HEK293T (cell line): Measurements from ENCODE around the gene NLN.
"Not testable (repeated sequence)": the region's sequence is repeated elsewhere in the genome, so short reads cannot be mapped to it uniquely, and the experiment has no call there.

Experiments
- CTCF ChIA-PET: fragments of 350-600 bp; formaldehyde crosslinking; extraction: SDS; loops from one replicate; lab custom pipeline; 2021; ENCODE audit warnings: antibody characterized with exemption, inconsistent platforms; lab: Yijun Ruan, JAX
- POLR2A ChIA-PET: fragments of 350-600 bp; formaldehyde crosslinking; extraction: SDS; loops from one replicate; lab custom pipeline; 2020; ENCODE audit warnings: antibody characterized with exemption, inconsistent platforms; lab: Yijun Ruan, JAX
- DNase-seq: peaks from one replicate; pipeline ENCODE4 v3.0.0; 2012; ENCODE audit warnings: mixed read lengths; ENCODE audit errors: extremely low spot score
- ARNT ChIP-seq: fragments of 450-650 bp; IDR thresholded peaks from 2 replicates; pipeline ENCODE4 v1.6.1; 2017; ENCODE audit warnings: mild to moderate bottlenecking
- BHLHE40 ChIP-seq: fragments of 450-650 bp; IDR thresholded peaks from 2 replicates; pipeline ENCODE4 v1.6.1; 2016; ENCODE audit warnings: mild to moderate bottlenecking, moderate library complexity, borderline replicate concordance
- CTBP1 ChIP-seq: fragments of 450-650 bp; IDR thresholded peaks from 2 replicates; pipeline ENCODE4 v1.6.1; 2016; ENCODE audit warnings: borderline replicate concordance
- ELF4 ChIP-seq: fragments of 450-650 bp; IDR thresholded peaks from 2 replicates; pipeline ENCODE4 v1.6.1; 2017; ENCODE audit warnings: antibody characterized with exemption
- FOXA1 ChIP-seq: fragments of 450-650 bp; IDR thresholded peaks from 2 replicates; pipeline ENCODE4 v1.6.1; 2016; ENCODE audit warnings: mild to moderate bottlenecking
- FOXK2 ChIP-seq: fragments of 450-650 bp; IDR thresholded peaks from 2 replicates; pipeline ENCODE4 v1.6.1; 2016; ENCODE audit warnings: mild to moderate bottlenecking
- FOXM1 ChIP-seq: fragments of 450-650 bp; IDR thresholded peaks from 2 replicates; pipeline ENCODE4 v1.6.1; 2017; ENCODE audit warnings: mild to moderate bottlenecking, borderline replicate concordance
- HDGF ChIP-seq: fragments of 450-650 bp; IDR thresholded peaks from 2 replicates; pipeline ENCODE4 v1.6.1; 2017; ENCODE audit warnings: antibody characterized with exemption, borderline replicate concordance
- L3MBTL2 ChIP-seq: fragments of 450-650 bp; conservative IDR thresholded peaks from 2 replicates; pipeline ENCODE4 v1.6.1; 2016; ENCODE audit warnings: mild to moderate bottlenecking
- LEF1 ChIP-seq: fragments of 450-650 bp; IDR thresholded peaks from 2 replicates; pipeline ENCODE4 v1.6.1; 2017; ENCODE audit warnings: mild to moderate bottlenecking, borderline replicate concordance
- NFRKB ChIP-seq: fragments of 450-650 bp; IDR thresholded peaks from 2 replicates; pipeline ENCODE4 v1.6.1; 2016; ENCODE audit warnings: mild to moderate bottlenecking, moderate library complexity
- PKNOX1 ChIP-seq: fragments of 450-650 bp; IDR thresholded peaks from 2 replicates; pipeline ENCODE4 v1.6.1; 2016
- SP1 ChIP-seq: fragments of 450-650 bp; IDR thresholded peaks from 2 replicates; pipeline ENCODE4 v1.6.1; 2017
- SUZ12 ChIP-seq: fragments of 450-650 bp; IDR thresholded peaks from 2 replicates; pipeline ENCODE4 v1.6.1; 2016; ENCODE audit warnings: mild to moderate bottlenecking
- TARDBP ChIP-seq: fragments of 450-650 bp; IDR thresholded peaks from 2 replicates; pipeline ENCODE4 v1.6.1; 2016
- ZNF384 ChIP-seq: fragments of 450-650 bp; IDR thresholded peaks from 2 replicates; pipeline ENCODE4 v1.6.1; 2016

NLN gene

GRCh38 chr5:65721720-65722574 lies at the start of gene NLN, which contains the start of gene SGTB:
Gene NLN (plus strand): TSS chr5:65722205. CDS start chr5:65722374, 169 bp downstream.
Gene SGTB (minus strand): TSS chr5:65722109. CDS start chr5:65720807, 1,302 bp downstream.
- ChIA-PET POLR2A (interaction anchor here (0.5 to 1.8 kb wide), 7 partner anchors 11 to 422 kb away, joined by 3 to 6 read pairs (median 4); partner anchors contain the start of genes CENPK, ERBIN, PPWD1 and SREK1), CTCF (interaction anchor here (0.7 kb wide), 1 partner anchor 11 kb away, joined by 3 read pairs; no protein-coding TSS in a partner anchor)
- DNase-seq, result peak; percentile 91
- no peak for TF ChIP-seq SUZ12
- peak; percentile 24; the same call in 1 of the 2 replicates for TF ChIP-seq L3MBTL2

GRCh38 chr5:65672796-65673195 lies 49.2 kb upstream of the NLN start:
- no peak for DNase-seq
- TF ChIP-seq HDGF (no peak), ELF4 (no peak), BHLHE40 (no peak), LEF1 (no peak), FOXA1 (no peak), CTBP1 (no peak), PKNOX1 (no peak), FOXM1 (no peak), SUZ12 (no peak)
- ChIA-PET POLR2A (no interaction called here), CTCF (no interaction called here)

DNA sequence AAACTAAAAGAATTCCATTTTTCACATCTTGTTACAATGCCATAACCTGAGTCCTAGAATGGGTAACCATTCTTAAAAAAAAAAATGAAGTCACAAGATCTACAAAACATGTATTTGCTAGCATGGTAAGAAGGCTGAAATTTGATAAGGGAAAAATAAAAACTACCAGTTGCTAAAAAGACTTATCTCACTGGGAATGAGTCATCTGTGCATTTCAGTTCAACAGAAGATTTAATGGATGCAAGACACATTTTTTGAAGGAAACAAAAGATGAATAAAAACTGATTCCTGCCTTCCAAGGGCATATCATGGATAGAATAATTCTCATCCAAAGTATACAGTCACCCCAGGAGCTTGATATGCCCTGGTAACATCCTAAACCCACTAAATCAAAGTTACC lies 47.3 kb upstream of the NLN start:
- ChIA-PET CTCF (no interaction called here), POLR2A (no interaction called here)
- TF ChIP-seq NFRKB, result no peak
- no peak for TF ChIP-seq ARNT
- TF ChIP-seq SP1, result no peak
- no peak for TF ChIP-seq LEF1
- no peak for TF ChIP-seq L3MBTL2
- TF ChIP-seq FOXM1, result no peak
- TF ChIP-seq FOXK2, result no peak
- TF ChIP-seq HDGF, result no peak
- no peak for TF ChIP-seq TARDBP
- no peak for TF ChIP-seq SUZ12
- no peak for TF ChIP-seq CTBP1
- no peak for TF ChIP-seq ZNF384
- no peak for TF ChIP-seq BHLHE40
- TF ChIP-seq PKNOX1, result no peak
- TF ChIP-seq FOXA1, result no peak
- TF ChIP-seq ELF4, result no peak
- no peak for DNase-seq

- POLR2A ChIA-PET, CTCF ChIA-PET, DNase-seq: not testable (repeated sequence)
Observed at GRCh38 chr5:65676056-65676455, 45.9 kb upstream of the NLN start.

- DNase-seq, result no peak
- TF ChIP-seq HDGF (no peak), TARDBP (no peak), L3MBTL2 (no peak), SUZ12 (no peak), ARNT (no peak), PKNOX1 (no peak), SP1 (no peak), FOXA1 (no peak), FOXM1 (no peak), FOXK2 (no peak), LEF1 (no peak), CTBP1 (no peak), ELF4 (no peak), ZNF384 (no peak)
- ChIA-PET POLR2A (no interaction called here), CTCF (no interaction called here)
Observed at GRCh38 chr5:65682148-65682547, 39.9 kb upstream of the NLN start.

DNA sequence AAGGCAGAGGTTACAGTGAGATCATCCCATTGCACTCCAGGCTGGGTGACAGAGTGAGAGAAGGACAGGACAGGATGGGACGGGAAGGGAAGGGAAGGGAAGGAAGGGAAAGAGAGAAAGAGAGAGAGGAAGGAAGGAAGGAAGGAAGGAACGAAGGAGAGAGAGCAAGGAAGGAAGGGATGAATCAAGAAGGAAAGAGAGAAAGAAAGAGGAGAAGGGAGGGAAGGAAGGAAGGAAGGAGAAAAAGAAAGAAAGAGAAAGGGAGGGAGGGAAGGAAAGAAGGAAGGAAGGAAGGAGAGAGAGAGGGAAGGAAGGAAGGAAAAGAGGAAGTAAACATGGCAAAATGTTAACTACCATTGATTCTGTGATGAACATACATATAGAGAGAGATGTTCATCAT lies 28.9 kb upstream of the NLN start:
- no peak for DNase-seq
- no peak for TF ChIP-seq L3MBTL2
- TF ChIP-seq PKNOX1, result no peak
- TF ChIP-seq ZNF384, result no peak
- TF ChIP-seq BHLHE40, result no peak
- TF ChIP-seq HDGF, result no peak
- TF ChIP-seq FOXK2, result no peak
- TF ChIP-seq SP1, result no peak
- no peak for TF ChIP-seq LEF1
- no peak for TF ChIP-seq CTBP1
- TF ChIP-seq TARDBP, result no peak
- TF ChIP-seq FOXM1, result no peak
- TF ChIP-seq NFRKB, result no peak
- TF ChIP-seq FOXA1, result no peak
- POLR2A ChIA-PET, result no interaction called here
- CTCF ChIA-PET, result no interaction called here
